UCSD-AML1 (cell line): ENCODE results near the gene ABCG1.

Experiments
- DNase-seq: peaks from one replicate; lab custom pipeline; 2025; ENCODE audit not compliant: unreplicated experiment; lab: John Stamatoyannopoulos, UW

Gene ABCG1

DNA sequence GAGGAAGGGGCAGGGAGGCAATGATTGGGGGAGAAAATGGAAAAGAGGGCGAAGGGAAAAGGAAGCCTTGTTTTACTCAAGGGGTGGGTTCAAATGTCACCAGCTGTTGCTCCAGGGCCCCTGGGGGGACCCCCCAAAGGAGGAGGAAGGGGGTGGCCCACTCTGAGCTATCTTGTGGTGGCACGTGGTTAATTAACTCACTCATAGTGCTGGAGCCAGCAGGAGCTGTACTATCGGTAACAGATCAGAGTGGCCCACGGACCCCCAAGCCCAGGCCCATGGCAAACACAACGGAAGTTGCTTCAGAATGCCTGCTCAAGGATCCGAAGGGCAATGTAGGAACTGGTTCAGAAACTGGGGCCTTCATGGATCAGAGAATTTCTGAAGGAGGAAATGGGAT, 124.6 kb downstream of the ABCG1 start:
- DNase-seq: no peak

DNA sequence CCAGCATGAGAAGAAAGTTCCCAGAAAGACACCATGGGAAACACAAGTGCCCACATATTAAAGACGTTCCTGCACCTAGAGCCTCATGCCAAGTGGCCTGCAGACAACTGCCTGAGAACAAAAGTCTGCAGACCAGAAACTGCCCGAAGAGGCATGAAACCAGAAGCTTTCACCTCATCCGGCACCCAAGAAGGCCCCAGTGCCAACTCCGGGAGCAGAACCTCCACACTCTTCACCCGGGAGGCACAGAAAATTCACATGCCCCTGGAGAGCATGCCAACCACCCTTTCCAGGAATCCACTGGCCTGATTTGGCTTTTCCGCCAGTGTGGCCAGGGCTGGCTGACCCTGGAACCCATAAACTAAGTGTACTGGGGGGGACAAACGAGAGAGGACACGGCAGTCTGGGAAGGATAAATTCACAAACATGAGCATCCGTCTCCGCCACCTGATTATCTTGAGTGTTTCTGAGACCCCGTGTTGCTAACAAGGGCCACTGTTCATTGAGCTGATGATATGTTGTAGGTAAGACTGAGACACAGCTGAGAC, 125.1 kb downstream of the ABCG1 start:
- no peak for DNase-seq

DNA sequence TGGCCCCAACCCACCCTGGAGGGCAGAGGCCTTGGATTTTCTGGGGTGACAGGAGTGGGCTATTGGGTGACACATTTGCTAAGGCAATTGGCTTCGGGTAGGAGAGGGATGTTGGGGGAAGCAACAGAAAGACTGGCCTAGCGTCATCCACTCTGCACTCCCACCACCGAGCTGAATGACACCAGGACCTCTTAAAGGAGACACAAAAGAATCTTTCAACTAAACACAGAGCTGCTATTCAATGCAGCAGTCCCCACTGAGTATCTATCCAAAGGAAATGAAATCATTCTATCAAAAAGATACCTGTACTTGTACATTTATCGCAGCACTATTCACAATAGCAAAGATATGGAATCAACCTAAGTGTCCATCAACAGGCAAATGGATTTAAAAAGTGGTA, 125.7 kb downstream of the ABCG1 start:
- no peak for DNase-seq

DNA sequence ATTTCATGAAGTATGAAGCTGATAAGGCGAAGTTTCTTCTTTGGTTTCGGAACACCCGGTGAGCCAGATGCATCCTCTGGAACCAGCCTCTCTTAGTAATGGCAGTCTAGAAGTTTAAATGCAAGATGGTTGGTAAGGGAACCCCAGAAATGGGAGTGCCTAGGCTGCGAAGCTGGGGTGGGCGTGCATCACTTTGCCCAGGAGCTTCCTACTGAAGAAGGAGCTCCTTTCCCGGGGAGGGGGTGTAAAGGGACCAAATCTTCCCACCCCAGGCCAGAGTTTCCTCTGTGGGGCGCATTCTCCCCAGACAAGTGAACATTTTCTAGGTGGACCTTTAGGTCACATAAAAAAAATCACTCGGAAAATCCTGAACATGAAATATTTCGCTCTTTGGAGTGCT, 127.5 kb downstream of the ABCG1 start:
- no peak for DNase-seq
